ENCODE results near the gene RPH3AL.
"Not testable (repeated sequence)": the region's sequence is repeated elsewhere in the genome, so short reads cannot be mapped to it uniquely, and the experiment has no call there.

Gene RPH3AL

DNA sequence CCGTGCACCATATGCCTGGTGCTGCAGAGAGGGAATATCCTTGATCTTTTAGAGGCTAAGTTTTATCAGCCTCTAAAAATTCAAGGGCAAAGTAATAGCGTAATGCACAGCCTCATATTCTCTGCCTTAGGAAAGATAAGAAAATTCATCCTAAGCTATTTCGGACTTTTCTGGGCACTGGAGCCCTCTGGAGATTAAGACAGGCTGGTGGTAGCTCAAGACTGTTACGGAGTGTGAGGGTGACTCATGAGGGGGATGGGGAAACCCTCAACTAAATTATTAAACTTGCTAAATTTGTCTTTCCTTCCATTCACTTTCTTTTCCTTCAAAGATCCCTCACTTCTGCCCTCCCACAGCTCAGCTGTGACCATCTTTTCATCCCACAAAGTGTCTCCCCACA, 73.3 kb downstream of the RPH3AL start:
- H3K27ac ChIP-seq = no peak overlapping the region
- TF ChIP-seq, protein P1, sequence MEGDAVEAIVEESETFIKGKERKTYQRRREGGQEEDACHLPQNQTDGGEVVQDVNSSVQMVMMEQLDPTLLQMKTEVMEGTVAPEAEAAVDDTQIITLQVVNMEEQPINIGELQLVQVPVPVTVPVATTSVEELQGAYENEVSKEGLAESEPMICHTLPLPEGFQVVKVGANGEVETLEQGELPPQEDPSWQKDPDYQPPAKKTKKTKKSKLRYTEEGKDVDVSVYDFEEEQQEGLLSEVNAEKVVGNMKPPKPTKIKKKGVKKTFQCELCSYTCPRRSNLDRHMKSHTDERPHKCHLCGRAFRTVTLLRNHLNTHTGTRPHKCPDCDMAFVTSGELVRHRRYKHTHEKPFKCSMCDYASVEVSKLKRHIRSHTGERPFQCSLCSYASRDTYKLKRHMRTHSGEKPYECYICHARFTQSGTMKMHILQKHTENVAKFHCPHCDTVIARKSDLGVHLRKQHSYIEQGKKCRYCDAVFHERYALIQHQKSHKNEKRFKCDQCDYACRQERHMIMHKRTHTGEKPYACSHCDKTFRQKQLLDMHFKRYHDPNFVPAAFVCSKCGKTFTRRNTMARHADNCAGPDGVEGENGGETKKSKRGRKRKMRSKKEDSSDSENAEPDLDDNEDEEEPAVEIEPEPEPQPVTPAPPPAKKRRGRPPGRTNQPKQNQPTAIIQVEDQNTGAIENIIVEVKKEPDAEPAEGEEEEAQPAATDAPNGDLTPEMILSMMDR (conservative IDR thresholded peaks at IDR 0.05; ENCODE audit: low read depth) = no peak
- ChIA-PET CTCF (interaction anchor here (0.5 kb wide), 1 partner anchor 30 kb away, joined by 3 read pairs; no protein-coding TSS in a partner anchor), POLR2A (ENCODE audit: low non-redundant PET) (no interaction called here)
- DNase-seq (ENCODE audit: low spot score) = no peak

DNA sequence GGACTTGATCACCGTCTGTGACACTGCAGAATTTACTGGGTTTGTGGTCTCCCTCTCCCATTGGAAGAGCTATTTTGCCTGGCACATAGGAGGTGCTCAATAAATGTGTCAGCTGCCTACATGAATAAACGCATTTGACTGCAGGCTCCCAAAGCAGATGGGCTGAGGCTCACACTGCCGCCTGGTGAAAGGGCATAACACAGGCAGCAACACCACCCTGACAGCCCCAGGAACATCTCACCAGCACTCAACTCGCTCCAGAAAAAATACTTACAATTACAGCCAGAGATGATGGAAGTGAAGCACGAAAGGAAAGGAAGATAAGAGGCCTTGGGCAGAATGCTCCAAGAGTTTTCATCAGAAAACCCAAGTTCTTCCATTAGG, 73.9 kb downstream of the RPH3AL start:
- DNase-seq (ENCODE audit: low spot score) = no peak
- ChIA-PET CTCF (no interaction called here), POLR2A (ENCODE audit: low non-redundant PET) (no interaction called here)
- TF ChIP-seq, protein P1 (conservative IDR thresholded peaks at IDR 0.05; ENCODE audit: low read depth) = no peak
- H3K27ac ChIP-seq = no peak overlapping the region

- no peak overlapping the region for H3K27ac ChIP-seq
- CTCF ChIA-PET = no interaction called here
- POLR2A ChIA-PET (ENCODE audit: low non-redundant PET) = no interaction called here
- TF ChIP-seq, protein P1 (conservative IDR thresholded peaks at IDR 0.05; ENCODE audit: low read depth) = no peak
- DNase-seq (ENCODE audit: low spot score) = no peak
Measured at GRCh38 chr17:278055-278675, 74.4 kb downstream of the RPH3AL start.

DNA sequence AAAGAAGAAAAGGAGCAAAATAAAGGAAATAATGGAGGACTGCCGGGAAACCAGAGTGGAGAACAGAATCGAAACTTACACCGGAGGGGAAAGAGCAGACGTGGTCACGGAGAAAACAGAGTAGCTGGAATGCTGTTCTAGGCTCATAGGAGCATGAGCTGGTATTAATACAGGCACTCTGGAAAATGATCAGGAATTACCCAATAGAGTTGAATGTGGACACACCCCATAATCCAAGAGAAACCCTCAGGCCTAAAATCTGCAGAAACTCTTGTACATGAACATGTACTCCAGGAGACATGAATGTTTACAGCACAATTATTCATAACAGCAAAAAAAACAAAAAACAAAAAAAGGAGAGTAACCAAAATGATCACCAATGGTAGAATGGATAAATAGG, 77.7 kb downstream of the RPH3AL start:
- DNase-seq (ENCODE audit: low spot score) = no peak
- CTCF ChIA-PET = no interaction called here
- TF ChIP-seq, protein P1 (conservative IDR thresholded peaks at IDR 0.05; ENCODE audit: low read depth) = no peak
- no peak overlapping the region for H3K27ac ChIP-seq
- POLR2A ChIA-PET (ENCODE audit: low non-redundant PET) = no interaction called here

GRCh38 chr17:273981-274832, 78.4 kb downstream of the RPH3AL start:
- ChIA-PET POLR2A (ENCODE audit: low non-redundant PET) (no interaction called here), CTCF (interaction anchor here (0.6 kb wide), 2 partner anchors 36 to 315 kb away, joined by 4 to 5 read pairs; no protein-coding TSS in a partner anchor)

DNA sequence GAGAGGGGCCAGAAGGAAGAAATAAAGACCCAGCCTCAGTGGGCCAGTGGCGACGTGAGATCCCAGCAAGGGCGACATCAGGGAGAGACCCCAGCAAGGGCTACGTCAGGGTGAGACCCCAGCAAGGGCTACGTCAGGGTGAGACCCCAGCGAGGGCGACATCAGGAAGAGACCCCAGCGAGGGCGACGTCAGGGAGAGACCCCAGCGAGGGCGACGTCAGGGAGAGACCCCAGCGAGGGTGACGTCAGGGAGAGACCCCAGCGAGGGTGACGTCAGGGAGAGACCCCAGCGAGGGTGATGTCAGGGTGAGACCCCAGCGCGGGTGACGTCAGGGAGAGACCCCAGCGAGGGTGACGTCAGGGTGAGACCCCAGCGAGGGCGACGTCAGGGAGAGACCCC, 79.8 kb downstream of the RPH3AL start:
- CTCF ChIA-PET; DNase-seq (ENCODE audit: low spot score); POLR2A ChIA-PET (ENCODE audit: low non-redundant PET); H3K27ac ChIP-seq: not testable (repeated sequence)

More at GRCh38 chr17:273981-274832, 78.4 kb downstream of the RPH3AL start:
- DNase-seq (ENCODE audit: low spot score) = no peak
- TF ChIP-seq, protein P1 (conservative IDR thresholded peaks at IDR 0.05; ENCODE audit: low read depth) = no peak
- H3K27ac ChIP-seq = no peak overlapping the region

GRCh38 chr17:271928-272623, 80.5 kb downstream of the RPH3AL start:
- DNase-seq (ENCODE audit: low spot score); H3K27ac ChIP-seq; CTCF ChIA-PET; POLR2A ChIA-PET (ENCODE audit: low non-redundant PET): not testable (repeated sequence)
